Measurements from ENCODE around the gene ACBD3. TPM values are rescaled to one million over a fixed set of nuclear protein-coding genes. Genes with fewer than 3 reads are reported as not detected.

The ACBD3 gene
- polyA plus RNA-seq, 1 of the 3 experiments (the other 2 are of a cell fraction): 17.8 TPM

GRCh38 chr1:226118357-226118756 is 68.2 kb downstream of the ACBD3 start:
- Histone ChIP-seq H3K9me3 (no peaks in the 10 kb centered on the region), H4K20me1 (ENCODE audit: insufficient read depth) (no peaks in the 10 kb centered on the region), H3K27me3 (ENCODE audit: insufficient read depth) (no peaks in the 10 kb centered on the region), H3K27ac (ENCODE audit: low read depth in 2 of 2, low read length in 1 of 2) (no peak overlapping the region), H3K36me3 (replicated peaks in 1 of 2; ENCODE audit: control insufficient read depth in 1 of 2, insufficient read depth in 2 of 2, low read length in 1 of 2) (no peaks in the 10 kb centered on the region), H3K9ac (no peak overlapping the region), H3K79me2 (ENCODE audit: insufficient read depth) (no peaks in the 10 kb centered on the region), H3K4me1 (ENCODE audit: control insufficient read depth in 1 of 2, insufficient read depth in 2 of 2, low read depth in 1 of 2, low read length in 1 of 2) (peaks cover 0 to 8% of the 10 kb centered on the region in 2 experiments; a peak in 1 of 4 replicates), H2AFZ (ENCODE audit: low read depth) (no peak overlapping the region), H3K4me2 (no peak overlapping the region), H3K4me3 (ENCODE audit: low read depth in 2 of 2, low read length in 1 of 2) (no peak overlapping the region), H3K9me2 (no peaks in the 10 kb centered on the region), H3F3A (replicated peaks; ENCODE audit: insufficient read depth) (peaks cover 6% of the 10 kb centered on the region)
- peak; percentile 11 for DNase-seq
- TF ChIP-seq TAF1 (IDR thresholded peaks at IDR 0.05; ENCODE audit: borderline replicate concordance, low read depth, low read length): no peak
- TF ChIP-seq SIN3A (IDR thresholded peaks at IDR 0.05; ENCODE audit: borderline replicate concordance, low read depth, low read length): no peak
- no peak for TF ChIP-seq CTCF (IDR thresholded peaks at IDR 0.05)
- TF ChIP-seq YY1 (IDR thresholded peaks at IDR 0.05; ENCODE audit: low read depth): no peak
- TF ChIP-seq FOSL2 (IDR thresholded peaks at IDR 0.05; ENCODE audit: borderline replicate concordance, low read depth): no peak
- no peak for TF ChIP-seq POLR2AphosphoS5 (IDR thresholded peaks at IDR 0.05; ENCODE audit: low read depth, low read length)
- no peak for TF ChIP-seq TEAD4 (IDR thresholded peaks at IDR 0.05; ENCODE audit: borderline replicate concordance, insufficient read depth)
- no peak for TF ChIP-seq ZBTB33 (IDR thresholded peaks at IDR 0.05; ENCODE audit: borderline replicate concordance, low read depth)
- no peak for TF ChIP-seq USF2 (IDR thresholded peaks at IDR 0.05; ENCODE audit: borderline replicate concordance, low read depth, low read length)
- no peak for TF ChIP-seq MXI1 (IDR thresholded peaks at IDR 0.05; ENCODE audit: low read depth, low read length)
- WGBS (ENCODE audit: low lambda C conversion rate): 79% methylated on average over 4 of the region's 4 CpGs
- ChIA-PET CTCF (interaction anchor here (1.4 to 5.7 kb wide), 3 partner anchors 15 to 79 kb away, joined by 4 to 104 read pairs (median 11); partner anchors contain the start of gene H3-3A), POLR2A (interaction anchor here (1.2 to 2.2 kb wide), 2 partner anchors 9 to 35 kb away, joined by 3 to 8 read pairs; no protein-coding TSS in a partner anchor)

- no peak overlapping the region for H3K27ac ChIP-seq (ENCODE audit: low read depth in 2 of 2, low read length in 1 of 2)
- TF ChIP-seq SMC3 (IDR thresholded peaks at IDR 0.05; ENCODE audit: low read depth, low read length) (no peak), USF1 (IDR thresholded peaks at IDR 0.05; ENCODE audit: borderline replicate concordance, low read depth) (no peak), FOXJ3 (CRISPR knock-in tag; IDR thresholded peaks at IDR 0.05) (no peak), GABPA (IDR thresholded peaks at IDR 0.05; ENCODE audit: low read depth) (no peak), ZBTB33 (IDR thresholded peaks at IDR 0.05; ENCODE audit: borderline replicate concordance, low read depth) (no peak), TEAD4 (IDR thresholded peaks at IDR 0.05; ENCODE audit: borderline replicate concordance, insufficient read depth) (no peak), CTCF (IDR thresholded peaks at IDR 0.05) (no peak), RAD21 (IDR thresholded peaks at IDR 0.05; ENCODE audit: low read length) (no peak), MEF2A (IDR thresholded peaks at IDR 0.05; ENCODE audit: borderline replicate concordance, low read depth) (no peak)
Measured at GRCh38 chr1:226117330-226117729, 69.2 kb downstream of the ACBD3 start.

More at GRCh38 chr1:226117330-226117729, 69.2 kb downstream of the ACBD3 start:
- Histone ChIP-seq H3K9ac (no peak overlapping the region), H3K4me3 (ENCODE audit: low read depth in 2 of 2, low read length in 1 of 2) (no peak overlapping the region), H2AFZ (ENCODE audit: low read depth) (no peak overlapping the region), H3K4me1 (ENCODE audit: control insufficient read depth in 1 of 2, insufficient read depth in 2 of 2, low read depth in 1 of 2, low read length in 1 of 2) (peaks cover 0 to 4% of the 10 kb centered on the region in 2 experiments; a peak in 1 of 4 replicates), H3K27me3 (ENCODE audit: insufficient read depth) (no peaks in the 10 kb centered on the region), H3F3A (replicated peaks; ENCODE audit: insufficient read depth) (no peaks in the 10 kb centered on the region), H3K36me3 (replicated peaks in 1 of 2; ENCODE audit: control insufficient read depth in 1 of 2, insufficient read depth in 2 of 2, low read length in 1 of 2) (no peaks in the 10 kb centered on the region), H3K4me2 (no peak overlapping the region), H3K9me2 (no peaks in the 10 kb centered on the region), H4K20me1 (ENCODE audit: insufficient read depth) (no peaks in the 10 kb centered on the region), H3K9me3 (no peaks in the 10 kb centered on the region), H3K79me2 (ENCODE audit: insufficient read depth) (no peaks in the 10 kb centered on the region)
- DNase-seq: no peak
- WGBS (ENCODE audit: low lambda C conversion rate): 86% methylated on average over 6 of the region's 6 CpGs
- CTCF ChIA-PET: interaction anchor here (0.6 to 5.7 kb wide), 4 partner anchors 8 to 643 kb away, joined by 3 to 104 read pairs (median 6); partner anchors contain the start of gene H3-3A
- POLR2A ChIA-PET: interaction anchor here (2.2 kb wide), 1 partner anchor 34 kb away, joined by 8 read pairs; no protein-coding TSS in a partner anchor
